K562 (cell line): ENCODE data around the gene TAF8. TPM values are rescaled to one million over a fixed set of nuclear protein-coding genes. Genes with fewer than 3 reads are reported as not detected.

Source experiments
- BHLHE40 ChIP-seq: IDR thresholded peaks from 2 replicates; pipeline ENCODE4 v1.6.1; 2011; ENCODE audit warnings: low read length, improper control_type of control experiment
- C11orf30 ChIP-seq: fragments of 450-650 bp; IDR thresholded peaks from 2 replicates; pipeline ENCODE4 v1.6.1; 2016; ENCODE audit warnings: low read depth, mild to moderate bottlenecking
- CBX8 ChIP-seq: fragments of 200-600 bp; sonication (generic); IDR thresholded peaks from 2 replicates; pipeline ENCODE4 v1.6.1; 2012; ENCODE audit warnings: borderline replicate concordance, mixed run types, low read depth, mild to moderate bottlenecking, moderate library complexity, mixed read lengths, low read length, control low read depth, inconsistent platforms; ENCODE audit not compliant: poor library complexity, severe bottlenecking; ENCODE audit errors: extremely low read depth
- CHD1 ChIP-seq: fragments of 200-600 bp; sonication (generic); IDR thresholded peaks from one replicate; pipeline ENCODE4 v1.6.1; 2012; ENCODE audit warnings: mild to moderate bottlenecking, moderate library complexity, low read length, inconsistent platforms
- NFATC3 ChIP-seq: fragments of 450-650 bp; IDR thresholded peaks from 2 replicates; pipeline ENCODE4 v1.6.1; 2017; ENCODE audit warnings: mild to moderate bottlenecking
- NFIC ChIP-seq: fragments of 450-650 bp; IDR thresholded peaks from 2 replicates; pipeline ENCODE4 v1.6.1; 2017; ENCODE audit warnings: mild to moderate bottlenecking, inconsistent platforms
- NR1H2 ChIP-seq: sonication (generic); formaldehyde crosslinking; IDR thresholded peaks from 2 replicates; pipeline ENCODE4 v1.4.0; 2020; ENCODE audit warnings: mild to moderate bottlenecking, missing genetic modification reagents
- PHF20 ChIP-seq: fragments of 450-650 bp; IDR thresholded peaks from 2 replicates; pipeline ENCODE4 v1.6.1; 2018; ENCODE audit not compliant: partially characterized antibody
- RBM22 ChIP-seq: fragments of 200-400 bp; formaldehyde crosslinking; IDR thresholded peaks from 2 replicates; pipeline ENCODE4 v1.6.1; 2018; ENCODE audit warnings: low read length, low read depth; ENCODE audit not compliant: poor library complexity, severe bottlenecking
- SMARCA4 ChIP-seq: fragments of 450-650 bp; IDR thresholded peaks from 2 replicates; pipeline ENCODE4 v1.6.1; 2016
- ZNF830 ChIP-seq: fragments of 250-450 bp; sonication (Bioruptor Pico); IDR thresholded peaks from 2 replicates; pipeline ENCODE4 v1.5.0; 2021; ENCODE audit warnings: mild to moderate bottlenecking
- ZZZ3 ChIP-seq: fragments of 450-650 bp; IDR thresholded peaks from 2 replicates; pipeline ENCODE4 v1.6.1; 2016; ENCODE audit warnings: antibody characterized with exemption, mild to moderate bottlenecking, moderate library complexity
- polyA plus RNA-seq, 8 experiments: library from polyadenylated mRNA; depleted of rRNA in 4 of 8; stranded (reverse) in 5 of 8; unstranded in 3 of 8; fragments of >200 nt; fragmentation: Nextera tagmentation in 2 of 8; fragmentation: Illumina TruSeq in 1 of 8; extraction: Ambion mirVana in 2 of 8; extraction: Trizol in 1 of 8; gene quantifications; 2 replicates each; pipeline versions ENCODE4 v1.2.1 to v1.2.3, GENCODE V29; 2011 to 2014; ENCODE audit warnings: inconsistent platforms in 1 of 8, missing spikeins in 1 of 8
- total RNA-seq, 7 experiments: library from RNA; depleted of rRNA in 6 of 7; stranded (reverse); fragments of >200 nt in 6 of 7; fragmentation: Illumina TruSeq in 2 of 7; extraction: Trizol in 2 of 7; gene quantifications; 2 replicates each; pipeline versions ENCODE4 v1.2.1 to v1.2.3, GENCODE V29; 2011 to 2021; ENCODE audit warnings: low replicate concordance in 1 of 7
- TF ChIP-seq, protein P1 (sequence below): IDR thresholded peaks from 2 replicates; pipeline ENCODE4 v1.6.1; 2011; ENCODE audit warnings: borderline replicate concordance, low read depth, mild to moderate bottlenecking, moderate library complexity, low read length; ENCODE audit not compliant: insufficient read depth, poor library complexity, severe bottlenecking
- TF ChIP-seq, protein P2 (sequence below), 2 experiments: fragments of 200-800 bp in 1 of 2; sonication (Bioruptor generic) in 1 of 2; sonication (generic) in 1 of 2; formaldehyde crosslinking in 1 of 2; IDR thresholded peaks in 1 of 2; conservative IDR thresholded peaks in 1 of 2; 2 replicates each; pipeline versions ENCODE4 v1.5.0 to v1.6.1; 2016 to 2020; ENCODE audit warnings: missing compliant biosample characterization in 1 of 2, missing genetic modification characterization in 1 of 2, missing genetic modification reagents in 1 of 2
- TF ChIP-seq, protein P3 (sequence below), 2 experiments: fragments of 450-650 bp; IDR thresholded peaks; 2 replicates each; pipeline ENCODE4 v1.6.1; 2016
- TF ChIP-seq, protein P4 (sequence below), 2 experiments: IDR thresholded peaks; 2 replicates each; pipeline ENCODE4 v1.6.1; 2012; ENCODE audit warnings: improper control_type of control experiment in 2 of 2, low read depth in 2 of 2, low read length in 2 of 2, borderline replicate concordance in 1 of 2
- TF ChIP-seq, protein P5 (sequence below): fragments of 450-650 bp; formaldehyde crosslinking; IDR thresholded peaks from 2 replicates; pipeline ENCODE4 v1.4.0; 2022; ENCODE audit warnings: missing genetic modification characterization

The TAF8 gene
- total and polyA plus RNA-seq, 9 of the 15 experiments (the other 6 are each of a cell fraction or from before 2014, with no cell fraction given): 29.4 to 84.0 (median 52.6) TPM

DNA sequence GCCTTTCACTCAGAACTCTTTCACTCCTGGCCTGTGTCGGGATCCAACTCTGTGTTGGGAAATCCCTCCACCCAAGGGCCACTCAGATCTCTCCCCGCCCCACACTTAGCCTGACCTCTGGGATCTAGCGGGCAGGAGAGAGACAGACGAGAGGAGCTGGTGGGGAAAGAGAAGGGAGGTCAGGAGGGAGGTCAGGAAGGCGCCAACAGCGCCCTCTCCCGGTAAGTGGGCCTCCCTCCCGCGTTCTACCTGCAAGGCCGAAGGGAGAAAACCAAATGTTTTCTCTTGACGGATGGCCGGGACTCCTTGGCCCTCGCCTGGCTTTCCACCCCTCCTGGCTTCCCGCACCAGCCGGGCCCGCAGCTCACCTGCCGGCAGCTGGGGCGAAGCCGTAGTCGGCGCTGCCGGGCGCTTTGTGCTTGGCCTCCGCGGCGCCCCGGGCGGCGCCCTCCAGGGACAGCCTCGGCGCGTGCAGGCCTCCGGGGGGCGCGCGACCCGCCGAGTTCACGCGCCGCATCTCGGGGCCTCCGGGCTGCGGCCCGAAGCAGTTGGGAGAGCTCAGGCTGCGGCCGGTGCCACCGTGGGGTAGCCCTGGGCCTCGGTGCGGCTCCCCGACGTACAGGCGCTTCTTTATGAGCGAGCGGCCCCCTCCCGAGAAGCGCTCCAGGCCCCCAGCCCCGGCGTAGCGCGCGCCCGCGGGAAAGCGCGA lies 53.9 kb downstream of the TAF8 start (continued):
- TF ChIP-seq, protein P1, sequence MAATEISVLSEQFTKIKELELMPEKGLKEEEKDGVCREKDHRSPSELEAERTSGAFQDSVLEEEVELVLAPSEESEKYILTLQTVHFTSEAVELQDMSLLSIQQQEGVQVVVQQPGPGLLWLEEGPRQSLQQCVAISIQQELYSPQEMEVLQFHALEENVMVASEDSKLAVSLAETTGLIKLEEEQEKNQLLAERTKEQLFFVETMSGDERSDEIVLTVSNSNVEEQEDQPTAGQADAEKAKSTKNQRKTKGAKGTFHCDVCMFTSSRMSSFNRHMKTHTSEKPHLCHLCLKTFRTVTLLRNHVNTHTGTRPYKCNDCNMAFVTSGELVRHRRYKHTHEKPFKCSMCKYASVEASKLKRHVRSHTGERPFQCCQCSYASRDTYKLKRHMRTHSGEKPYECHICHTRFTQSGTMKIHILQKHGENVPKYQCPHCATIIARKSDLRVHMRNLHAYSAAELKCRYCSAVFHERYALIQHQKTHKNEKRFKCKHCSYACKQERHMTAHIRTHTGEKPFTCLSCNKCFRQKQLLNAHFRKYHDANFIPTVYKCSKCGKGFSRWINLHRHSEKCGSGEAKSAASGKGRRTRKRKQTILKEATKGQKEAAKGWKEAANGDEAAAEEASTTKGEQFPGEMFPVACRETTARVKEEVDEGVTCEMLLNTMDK: peak; percentile 91
- TF ChIP-seq RBM22 (peak; percentile 78), ZZZ3 (no peak), SMARCA4 (peak; percentile 61; the same call in 1 of the 2 replicates), ZNF830 (CRISPR knock-in tag) (peak; percentile 80; the same call in 1 of the 2 replicates), CBX8 (no peak), PHF20 (peak; percentile 58), CHD1 (no peak), NFIC (0 out of 2 replicates have a peak, but pooled peaks have one; percentile 41), NFATC3 (no peak), NR1H2 (no peak), C11orf30 (peak; percentile 71), BHLHE40 (peak; percentile 49; the same call in 1 of the 2 replicates)
- TF ChIP-seq, protein P2, sequence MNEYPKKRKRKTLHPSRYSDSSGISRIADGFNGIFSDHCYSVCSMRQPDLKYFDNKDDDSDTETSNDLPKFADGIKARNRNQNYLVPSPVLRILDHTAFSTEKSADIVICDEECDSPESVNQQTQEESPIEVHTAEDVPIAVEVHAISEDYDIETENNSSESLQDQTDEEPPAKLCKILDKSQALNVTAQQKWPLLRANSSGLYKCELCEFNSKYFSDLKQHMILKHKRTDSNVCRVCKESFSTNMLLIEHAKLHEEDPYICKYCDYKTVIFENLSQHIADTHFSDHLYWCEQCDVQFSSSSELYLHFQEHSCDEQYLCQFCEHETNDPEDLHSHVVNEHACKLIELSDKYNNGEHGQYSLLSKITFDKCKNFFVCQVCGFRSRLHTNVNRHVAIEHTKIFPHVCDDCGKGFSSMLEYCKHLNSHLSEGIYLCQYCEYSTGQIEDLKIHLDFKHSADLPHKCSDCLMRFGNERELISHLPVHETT (CRISPR knock-in tag; conservative IDR thresholded peaks at IDR 0.05 in 1 of 2, IDR thresholded peaks at IDR 0.05 in 1 of 2): peak in 1 of 2 experiments; percentile 42; a peak in 1 of 4 replicates
- TF ChIP-seq, protein P3, sequence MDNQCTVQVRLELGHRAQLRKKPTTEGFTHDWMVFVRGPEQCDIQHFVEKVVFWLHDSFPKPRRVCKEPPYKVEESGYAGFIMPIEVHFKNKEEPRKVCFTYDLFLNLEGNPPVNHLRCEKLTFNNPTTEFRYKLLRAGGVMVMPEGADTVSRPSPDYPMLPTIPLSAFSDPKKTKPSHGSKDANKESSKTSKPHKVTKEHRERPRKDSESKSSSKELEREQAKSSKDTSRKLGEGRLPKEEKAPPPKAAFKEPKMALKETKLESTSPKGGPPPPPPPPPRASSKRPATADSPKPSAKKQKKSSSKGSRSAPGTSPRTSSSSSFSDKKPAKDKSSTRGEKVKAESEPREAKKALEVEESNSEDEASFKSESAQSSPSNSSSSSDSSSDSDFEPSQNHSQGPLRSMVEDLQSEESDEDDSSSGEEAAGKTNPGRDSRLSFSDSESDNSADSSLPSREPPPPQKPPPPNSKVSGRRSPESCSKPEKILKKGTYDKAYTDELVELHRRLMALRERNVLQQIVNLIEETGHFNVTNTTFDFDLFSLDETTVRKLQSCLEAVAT (IDR thresholded peaks at IDR 0.05): peak in 1 of 2 experiments; percentile 90; a peak in 1 of 4 replicates
- TF ChIP-seq, protein P4, sequence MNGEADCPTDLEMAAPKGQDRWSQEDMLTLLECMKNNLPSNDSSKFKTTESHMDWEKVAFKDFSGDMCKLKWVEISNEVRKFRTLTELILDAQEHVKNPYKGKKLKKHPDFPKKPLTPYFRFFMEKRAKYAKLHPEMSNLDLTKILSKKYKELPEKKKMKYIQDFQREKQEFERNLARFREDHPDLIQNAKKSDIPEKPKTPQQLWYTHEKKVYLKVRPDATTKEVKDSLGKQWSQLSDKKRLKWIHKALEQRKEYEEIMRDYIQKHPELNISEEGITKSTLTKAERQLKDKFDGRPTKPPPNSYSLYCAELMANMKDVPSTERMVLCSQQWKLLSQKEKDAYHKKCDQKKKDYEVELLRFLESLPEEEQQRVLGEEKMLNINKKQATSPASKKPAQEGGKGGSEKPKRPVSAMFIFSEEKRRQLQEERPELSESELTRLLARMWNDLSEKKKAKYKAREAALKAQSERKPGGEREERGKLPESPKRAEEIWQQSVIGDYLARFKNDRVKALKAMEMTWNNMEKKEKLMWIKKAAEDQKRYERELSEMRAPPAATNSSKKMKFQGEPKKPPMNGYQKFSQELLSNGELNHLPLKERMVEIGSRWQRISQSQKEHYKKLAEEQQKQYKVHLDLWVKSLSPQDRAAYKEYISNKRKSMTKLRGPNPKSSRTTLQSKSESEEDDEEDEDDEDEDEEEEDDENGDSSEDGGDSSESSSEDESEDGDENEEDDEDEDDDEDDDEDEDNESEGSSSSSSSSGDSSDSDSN (IDR thresholded peaks at IDR 0.05; ENCODE audit: borderline replicate concordance in 1 of 2, low read depth in 2 of 2, low read length in 2 of 2): peak in 1 of 2 experiments; percentile 82; a peak in 2 of 4 replicates
- TF ChIP-seq, protein P5, sequence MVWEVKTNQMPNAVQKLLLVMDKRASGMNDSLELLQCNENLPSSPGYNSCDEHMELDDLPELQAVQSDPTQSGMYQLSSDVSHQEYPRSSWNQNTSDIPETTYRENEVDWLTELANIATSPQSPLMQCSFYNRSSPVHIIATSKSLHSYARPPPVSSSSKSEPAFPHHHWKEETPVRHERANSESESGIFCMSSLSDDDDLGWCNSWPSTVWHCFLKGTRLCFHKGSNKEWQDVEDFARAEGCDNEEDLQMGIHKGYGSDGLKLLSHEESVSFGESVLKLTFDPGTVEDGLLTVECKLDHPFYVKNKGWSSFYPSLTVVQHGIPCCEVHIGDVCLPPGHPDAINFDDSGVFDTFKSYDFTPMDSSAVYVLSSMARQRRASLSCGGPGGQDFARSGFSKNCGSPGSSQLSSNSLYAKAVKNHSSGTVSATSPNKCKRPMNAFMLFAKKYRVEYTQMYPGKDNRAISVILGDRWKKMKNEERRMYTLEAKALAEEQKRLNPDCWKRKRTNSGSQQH (CRISPR knock-in tag): peak; percentile 61; the same call in 1 of the 2 replicates
